WTC11 (cell line): ENCODE results near the gene DZANK1.

Experiments used
- JAZF1 ChIP-seq: fragments of 250-450 bp; sonication (Bioruptor Pico); IDR thresholded peaks from 2 replicates; pipeline ENCODE4 v1.9.0; 2021; ENCODE audit warnings: moderate library complexity, mild to moderate bottlenecking, inconsistent platforms
- MXD4 ChIP-seq: fragments of 250-450 bp; sonication (Bioruptor Pico); IDR thresholded peaks from 2 replicates; pipeline ENCODE4 v1.8.0; 2021; ENCODE audit warnings: mild to moderate bottlenecking, moderate library complexity, borderline replicate concordance
- NFYB ChIP-seq: sonication (generic); formaldehyde crosslinking; conservative IDR thresholded peaks from 2 replicates; pipeline ENCODE4 v1.8.0; 2022; ENCODE audit warnings: low read depth, missing genetic modification reagents
- NR2C2 ChIP-seq: sonication (generic); formaldehyde crosslinking; IDR thresholded peaks from 2 replicates; pipeline ENCODE4 v1.8.0; 2022; ENCODE audit warnings: mild to moderate bottlenecking, missing genetic modification reagents
- SP1 ChIP-seq: sonication (generic); formaldehyde crosslinking; conservative IDR thresholded peaks from 2 replicates; pipeline ENCODE4 v1.8.1; 2022; ENCODE audit warnings: missing genetic modification reagents
- ZNF423 ChIP-seq: fragments of 250-450 bp; sonication (Bioruptor Pico); IDR thresholded peaks from 2 replicates; pipeline ENCODE4 v2.1.2; 2022; ENCODE audit warnings: mild to moderate bottlenecking, moderate library complexity
- TF ChIP-seq, protein P1 (sequence below): fragments of 200-600 bp; IDR thresholded peaks from 2 replicates; pipeline ENCODE4 v1.8.0; 2022; ENCODE audit warnings: antibody characterized with exemption
- TF ChIP-seq, protein P2 (sequence below): sonication (generic); formaldehyde crosslinking; IDR thresholded peaks from 2 replicates; pipeline ENCODE4 v1.8.1; 2022; ENCODE audit warnings: low read depth, missing genetic modification reagents, borderline replicate concordance

- TF ChIP-seq SP1 (CRISPR knock-in tag) (no peak), MXD4 (CRISPR knock-in tag) (no peak), JAZF1 (CRISPR knock-in tag) (no peak), NFYB (CRISPR knock-in tag) (no peak), NR2C2 (CRISPR knock-in tag) (no peak), ZNF423 (CRISPR knock-in tag) (no peak)
- TF ChIP-seq, protein P1, sequence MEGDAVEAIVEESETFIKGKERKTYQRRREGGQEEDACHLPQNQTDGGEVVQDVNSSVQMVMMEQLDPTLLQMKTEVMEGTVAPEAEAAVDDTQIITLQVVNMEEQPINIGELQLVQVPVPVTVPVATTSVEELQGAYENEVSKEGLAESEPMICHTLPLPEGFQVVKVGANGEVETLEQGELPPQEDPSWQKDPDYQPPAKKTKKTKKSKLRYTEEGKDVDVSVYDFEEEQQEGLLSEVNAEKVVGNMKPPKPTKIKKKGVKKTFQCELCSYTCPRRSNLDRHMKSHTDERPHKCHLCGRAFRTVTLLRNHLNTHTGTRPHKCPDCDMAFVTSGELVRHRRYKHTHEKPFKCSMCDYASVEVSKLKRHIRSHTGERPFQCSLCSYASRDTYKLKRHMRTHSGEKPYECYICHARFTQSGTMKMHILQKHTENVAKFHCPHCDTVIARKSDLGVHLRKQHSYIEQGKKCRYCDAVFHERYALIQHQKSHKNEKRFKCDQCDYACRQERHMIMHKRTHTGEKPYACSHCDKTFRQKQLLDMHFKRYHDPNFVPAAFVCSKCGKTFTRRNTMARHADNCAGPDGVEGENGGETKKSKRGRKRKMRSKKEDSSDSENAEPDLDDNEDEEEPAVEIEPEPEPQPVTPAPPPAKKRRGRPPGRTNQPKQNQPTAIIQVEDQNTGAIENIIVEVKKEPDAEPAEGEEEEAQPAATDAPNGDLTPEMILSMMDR = no peak
- TF ChIP-seq, protein P2, sequence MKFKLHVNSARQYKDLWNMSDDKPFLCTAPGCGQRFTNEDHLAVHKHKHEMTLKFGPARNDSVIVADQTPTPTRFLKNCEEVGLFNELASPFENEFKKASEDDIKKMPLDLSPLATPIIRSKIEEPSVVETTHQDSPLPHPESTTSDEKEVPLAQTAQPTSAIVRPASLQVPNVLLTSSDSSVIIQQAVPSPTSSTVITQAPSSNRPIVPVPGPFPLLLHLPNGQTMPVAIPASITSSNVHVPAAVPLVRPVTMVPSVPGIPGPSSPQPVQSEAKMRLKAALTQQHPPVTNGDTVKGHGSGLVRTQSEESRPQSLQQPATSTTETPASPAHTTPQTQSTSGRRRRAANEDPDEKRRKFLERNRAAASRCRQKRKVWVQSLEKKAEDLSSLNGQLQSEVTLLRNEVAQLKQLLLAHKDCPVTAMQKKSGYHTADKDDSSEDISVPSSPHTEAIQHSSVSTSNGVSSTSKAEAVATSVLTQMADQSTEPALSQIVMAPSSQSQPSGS (CRISPR knock-in tag) = no peak
Observed at GRCh38 chr20:18363708-18364107, 103.1 kb downstream of the DZANK1 start.
